K562 (cell line): Measurements from ENCODE around the gene SLC2A4RG. TPM values are rescaled to one million over a fixed set of nuclear protein-coding genes. Genes with fewer than 3 reads are reported as not detected.

ENCODE experiments used
- ATAC-seq: fragments of 200-7000 bp; cut with Tn5 transposase; 3 replicates; pipeline ENCODE4 v1.9.1; 2020; ENCODE audit warnings: moderate library complexity
- BruUV-seq: library from RNA; stranded (reverse); fragments of 400-500 nt; replicated peaks from 2 replicates; lab custom pipeline; 2021; lab: Mats Ljungman, UMichigan
- CTCF ChIA-PET: fragments of 300-600 bp; formaldehyde crosslinking; extraction: SDS; loops from one replicate; lab custom pipeline; 2021; ENCODE audit warnings: low intra/inter-chr PET ratio; lab: Yijun Ruan, JAX
- POLR2A ChIA-PET: fragments of 300-600, 350-650 bp; sonication (Branson Sonifier 250); formaldehyde crosslinking; extraction: SDS; loops from one replicate; lab custom pipeline; 2021; ENCODE audit warnings: antibody characterized with exemption, inconsistent platforms; lab: Yijun Ruan, JAX
- DNase-seq, 4 experiments: peaks; one replicate each; pipeline versions ENCODE4 v3.0.0 to v3.0.0-alpha.2; 2011 to 2018; ENCODE audit warnings: low spot score in 3 of 4, mixed read lengths in 3 of 4; ENCODE audit errors: extremely low read depth in 1 of 4
- FAIRE-seq: peaks from 2 replicates; lab custom pipeline; 2011; peaks lifted over from hg19 to GRCh38; lab: Jason Lieb, UNC
- H2AFZ ChIP-seq: 2 replicates; pipeline ENCODE4 v1.6.0; 2011; ENCODE audit warnings: low read depth, low read length, control low read depth, inconsistent platforms
- H3K27ac ChIP-seq: fragments of 200-600 bp; 3 replicates; pipeline ENCODE4 v1.8.0; 2011; ENCODE audit warnings: low read depth, mild to moderate bottlenecking, control low read depth, inconsistent platforms, low read length, moderate library complexity, mixed read lengths; ENCODE audit errors: extremely low read depth
- H3K27me3 ChIP-seq, 2 experiments: fragments of 300-600 bp in 1 of 2; 2 replicates in 1 of 2; 3 replicates in 1 of 2; pipeline versions ENCODE4 v1.6.0 to v1.8.0; 2011; ENCODE audit warnings: inconsistent platforms in 2 of 2, low read length in 2 of 2, mild to moderate bottlenecking in 1 of 2, mixed read lengths in 1 of 2, moderate library complexity in 1 of 2; ENCODE audit not compliant: control insufficient read depth in 2 of 2, insufficient read depth in 2 of 2
- H3K36me3 ChIP-seq: fragments of 300-600 bp; 3 replicates; pipeline ENCODE4 v1.8.0; 2011; ENCODE audit warnings: mild to moderate bottlenecking, low read length, inconsistent platforms; ENCODE audit not compliant: control insufficient read depth, insufficient read depth
- H3K4me1 ChIP-seq, 2 experiments: fragments of 200-600 bp in 1 of 2; replicated peaks in 1 of 2; 2 replicates in 1 of 2; 3 replicates in 1 of 2; pipeline versions ENCODE4 v1.5.1 to v1.8.0; 2011; ENCODE audit warnings: inconsistent platforms in 2 of 2, low read length in 2 of 2, mild to moderate bottlenecking in 1 of 2, mixed read lengths in 1 of 2, moderate library complexity in 1 of 2; ENCODE audit not compliant: control insufficient read depth in 2 of 2, insufficient read depth in 2 of 2
- H3K4me2 ChIP-seq: 2 replicates; pipeline ENCODE4 v1.6.1; 2011; ENCODE audit warnings: low read length, control low read depth, inconsistent platforms, mixed read lengths; ENCODE audit not compliant: insufficient read depth
- H3K4me3 ChIP-seq: fragments of 200-600 bp; sonication (generic), shearing (Covaris generic); 2 replicates; pipeline ENCODE4 v1.5.1; 2016; ENCODE audit warnings: control low read depth, inconsistent platforms
- H3K79me2 ChIP-seq: fragments of 200-600 bp; 3 replicates; pipeline ENCODE4 v1.8.0; 2011; ENCODE audit warnings: low read length, inconsistent platforms; ENCODE audit not compliant: control insufficient read depth, insufficient read depth
- H3K9ac ChIP-seq, 2 experiments: 2 replicates each; pipeline versions ENCODE4 v1.6.0 to v1.6.1; 2011; ENCODE audit warnings: low read depth in 2 of 2, low read length in 2 of 2, control low read depth in 1 of 2, inconsistent platforms in 1 of 2, mild to moderate bottlenecking in 1 of 2, mixed read lengths in 1 of 2; ENCODE audit not compliant: insufficient read depth in 1 of 2
- H3K9me1 ChIP-seq: one replicate; pipeline ENCODE4 v1.6.0; 2011; ENCODE audit warnings: inconsistent platforms, mild to moderate bottlenecking, low read length, moderate library complexity; ENCODE audit not compliant: control insufficient read depth, insufficient read depth
- H3K9me3 ChIP-seq: replicated peaks from 2 replicates; pipeline ENCODE4 v1.5.1; 2011; ENCODE audit warnings: low read depth, low read length, inconsistent platforms; ENCODE audit not compliant: control insufficient read depth, insufficient read depth
- H4K20me1 ChIP-seq: replicated peaks from 2 replicates; pipeline ENCODE4 v1.6.1; 2011; ENCODE audit warnings: low read length, inconsistent platforms, mixed read lengths; ENCODE audit not compliant: control insufficient read depth, insufficient read depth
- AFF1 ChIP-seq, 2 experiments: fragments of 450-650 bp; IDR thresholded peaks; 2 replicates each; pipeline ENCODE4 v1.6.1; 2018; ENCODE audit warnings: mild to moderate bottlenecking in 2 of 2, low read depth in 1 of 2; ENCODE audit not compliant: partially characterized antibody in 2 of 2
- CBX8 ChIP-seq: fragments of 200-600 bp; sonication (generic); IDR thresholded peaks from 2 replicates; pipeline ENCODE4 v1.6.1; 2012; ENCODE audit warnings: borderline replicate concordance, mixed run types, low read depth, mild to moderate bottlenecking, moderate library complexity, mixed read lengths, low read length, control low read depth, inconsistent platforms; ENCODE audit not compliant: poor library complexity, severe bottlenecking; ENCODE audit errors: extremely low read depth
- POLR2G ChIP-seq: fragments of 200-400 bp; formaldehyde crosslinking; IDR thresholded peaks from 2 replicates; pipeline ENCODE4 v1.6.1; 2017; ENCODE audit warnings: low read depth, mild to moderate bottlenecking, antibody characterized with exemption, low read length, moderate library complexity
- RBFOX2 ChIP-seq: fragments of 200-400 bp; formaldehyde crosslinking; IDR thresholded peaks from 2 replicates; pipeline ENCODE4 v1.6.1; 2017; ENCODE audit warnings: low read depth, mild to moderate bottlenecking, low read length, moderate library complexity
- ZFP91 ChIP-seq: sonication (generic); formaldehyde crosslinking; IDR thresholded peaks from 2 replicates; pipeline ENCODE4 v1.8.0; 2022; ENCODE audit warnings: mild to moderate bottlenecking, missing genetic modification reagents
- WGBS: fragments of 100-300 bp; shearing (Covaris generic); methylation state at CpG from one replicate; pipeline ENCODE4 v1.1.6; 2016; ENCODE audit warnings: low coverage, mixed read lengths; ENCODE audit not compliant: insufficient coverage; ENCODE audit errors: missing lambda C conversion rate; 5-methylcytosine and 5-hydroxymethylcytosine counted together
- in situ Hi-C: fragments of 300-500 bp; cut with MboI; formaldehyde crosslinking; loops from 4 replicates; pipeline ENCODE4 v1.15.0; 2018; ENCODE audit warnings: inconsistent platforms, mixed read lengths
- intact Hi-C: fragments of 100-400 bp; cut with micrococcal nuclease; formaldehyde crosslinking; loops from 2 replicates; pipeline ENCODE4 v1.14.2; 2022
- polyA plus RNA-seq, 8 experiments: library from polyadenylated mRNA; depleted of rRNA in 4 of 8; stranded (reverse) in 5 of 8; unstranded in 3 of 8; fragments of >200 nt; fragmentation: Nextera tagmentation in 2 of 8; fragmentation: Illumina TruSeq in 1 of 8; extraction: Ambion mirVana in 2 of 8; extraction: Trizol in 1 of 8; gene quantifications; 2 replicates each; pipeline versions ENCODE4 v1.2.1 to v1.2.3, GENCODE V29; 2011 to 2014; ENCODE audit warnings: inconsistent platforms in 1 of 8, missing spikeins in 1 of 8
- total RNA-seq, 7 experiments: library from RNA; depleted of rRNA in 6 of 7; stranded (reverse); fragments of >200 nt in 6 of 7; fragmentation: Illumina TruSeq in 2 of 7; extraction: Trizol in 2 of 7; gene quantifications; 2 replicates each; pipeline versions ENCODE4 v1.2.1 to v1.2.3, GENCODE V29; 2011 to 2021; ENCODE audit warnings: low replicate concordance in 1 of 7

SLC2A4RG gene
- total and polyA plus RNA-seq, 9 of the 15 experiments (the other 6 are each of a cell fraction or from before 2014, with no cell fraction given) = 0.34 to 97.3 (median 26.5) TPM

GRCh38 chr20:63702036-63702665, 37.4 kb upstream of the SLC2A4RG start:
- H3K79me2 ChIP-seq = peaks cover 23% of the 10 kb centered on the region
- peaks cover 15 to 79% of the 10 kb centered on the region in 2 experiments for H3K4me1 ChIP-seq
- H3K4me2 ChIP-seq = no peak overlapping the region
- FAIRE-seq = no peak
- 82% methylated on average over 16 of the region's 16 CpGs for WGBS
- peak in 1 of 4 experiments; percentile 2 for DNase-seq
- no peaks in the 10 kb centered on the region for H3K9me1 ChIP-seq
- ATAC-seq = no peak
- no TSS peak for BruUV-seq
- H2AFZ ChIP-seq = no peak overlapping the region
- POLR2A ChIA-PET = interaction anchor here (1.3 kb wide), 1 partner anchor 75 kb away, joined by 3 read pairs; the partner anchor contains the start of gene GMEB2
- no peak overlapping the region for H3K4me3 ChIP-seq
- in situ Hi-C loops = no loop called here
- H3K9ac ChIP-seq = peak overlapping the region in 1 of 2 experiments; percentile 81; a peak in 2 of 4 replicates
- CTCF ChIA-PET = no interaction called here
- H4K20me1 ChIP-seq = peaks cover 16% of the 10 kb centered on the region
- H3K27me3 ChIP-seq = no peaks in the 10 kb centered on the region
- no peak overlapping the region for H3K27ac ChIP-seq
- H3K36me3 ChIP-seq = peaks cover 38% of the 10 kb centered on the region
- H3K9me3 ChIP-seq = no peaks in the 10 kb centered on the region
- intact Hi-C loops = loop anchor here (10.0 kb wide), 2 partner anchors 83 to 167 kb away; partner anchors contain the start of gene PTK6
- peak; percentile 74 for TF ChIP-seq POLR2G
- no peak for TF ChIP-seq ZFP91 (CRISPR knock-in tag)
- peak; percentile 37 for TF ChIP-seq RBFOX2
- TF ChIP-seq AFF1 (IDR thresholded peaks at IDR 0.05; ENCODE audit: low read depth in 1 of 2, partially characterized antibody in 2 of 2) = no peak
- no peak for TF ChIP-seq CBX8
